Esophagus squamous epithelium (tissue), 4 donors: ENCODE results near the gene P4HB.

Experiments used
- CTCF ChIP-seq, 6 experiments: fragments of 450-650 bp in 4 of 6; fragments of 200-600 bp in 2 of 6; sonication (generic) in 2 of 6; IDR thresholded peaks; one replicate each; pipeline ENCODE4 v1.5.1; 2016 to 2019; ENCODE audit warnings: antibody characterized with exemption in 6 of 6, mild to moderate bottlenecking in 4 of 6, moderate library complexity in 4 of 6
- POLR2A ChIP-seq, 4 donors: fragments of 450-650 bp; IDR thresholded peaks; one replicate each; pipeline ENCODE4 v1.6.1; 2017; ENCODE audit warnings: antibody characterized with exemption in 4 of 4, mild to moderate bottlenecking in 4 of 4, moderate library complexity in 3 of 4

DNA sequence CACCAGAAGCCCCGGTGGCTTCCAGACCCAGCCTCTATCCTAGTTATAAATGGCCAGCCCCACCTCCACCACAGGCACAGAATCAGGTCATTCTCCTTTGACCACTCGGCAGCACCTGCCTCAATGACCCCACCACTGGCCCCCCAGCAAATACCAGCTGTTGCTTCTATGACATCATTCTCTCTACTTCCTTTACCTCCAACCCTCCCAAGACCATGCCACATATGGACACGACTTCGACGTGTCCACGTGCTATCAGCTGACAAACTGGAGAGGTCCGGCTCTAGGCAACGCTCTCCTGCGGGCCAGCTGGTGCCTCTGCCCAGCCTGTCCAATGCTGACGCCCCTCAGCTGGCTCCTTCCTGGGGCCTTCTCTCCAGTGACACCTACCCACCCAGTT lies 25.1 kb upstream of the P4HB start:
- TF ChIP-seq POLR2A (IDR thresholded peaks at IDR 0.05) (no peak), CTCF (IDR thresholded peaks at IDR 0.05) (no peak)
